NAMALWA (cell line): ENCODE measurements around the gene LARGE1.

Experiments used
- DNase-seq: peaks from one replicate; pipeline ENCODE4 v3.0.0-alpha.2; 2015; ENCODE audit warnings: low spot score

LARGE1 gene

DNA sequence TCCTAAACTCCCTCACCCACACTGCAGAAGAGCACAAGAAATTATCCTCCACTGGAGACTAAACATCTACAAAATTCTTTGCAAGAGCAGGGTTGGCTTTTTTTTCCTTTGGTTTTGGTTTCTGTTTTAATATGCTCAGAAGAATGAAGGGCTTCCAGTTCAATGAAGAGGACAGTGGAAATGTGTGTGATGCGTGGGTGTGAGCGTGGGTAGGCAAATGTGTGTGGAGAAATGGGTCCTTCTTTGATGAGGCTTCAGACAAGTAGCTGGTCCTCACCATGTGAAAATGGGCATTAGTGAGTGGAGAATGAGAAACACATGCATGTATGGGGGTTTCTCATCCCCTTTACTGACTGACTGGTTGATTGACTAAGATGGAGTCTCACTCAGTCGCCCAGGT lies 598.8 kb downstream of the LARGE1 start:
- no peak for DNase-seq

DNA sequence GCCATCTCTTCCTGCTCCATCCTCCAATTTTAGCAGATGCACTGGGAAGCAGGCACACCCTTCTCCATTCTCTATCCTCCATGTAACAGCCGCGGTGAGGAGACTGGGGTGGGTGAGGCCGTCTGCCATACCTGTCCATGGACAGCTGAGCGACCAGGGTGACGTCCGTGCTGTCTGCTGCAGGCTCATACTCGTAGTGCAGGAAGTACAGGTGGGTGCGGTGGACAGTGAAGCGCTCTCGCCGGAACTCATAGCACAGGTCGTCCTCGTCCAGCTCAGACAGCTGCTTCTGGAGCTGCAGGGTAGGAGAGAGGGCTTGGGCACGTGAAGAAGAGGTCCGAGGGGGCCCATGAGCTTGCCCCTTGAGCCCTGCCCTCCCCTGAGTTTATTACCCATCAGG lies 604.3 kb downstream of the LARGE1 start:
- no peak for DNase-seq

DNA sequence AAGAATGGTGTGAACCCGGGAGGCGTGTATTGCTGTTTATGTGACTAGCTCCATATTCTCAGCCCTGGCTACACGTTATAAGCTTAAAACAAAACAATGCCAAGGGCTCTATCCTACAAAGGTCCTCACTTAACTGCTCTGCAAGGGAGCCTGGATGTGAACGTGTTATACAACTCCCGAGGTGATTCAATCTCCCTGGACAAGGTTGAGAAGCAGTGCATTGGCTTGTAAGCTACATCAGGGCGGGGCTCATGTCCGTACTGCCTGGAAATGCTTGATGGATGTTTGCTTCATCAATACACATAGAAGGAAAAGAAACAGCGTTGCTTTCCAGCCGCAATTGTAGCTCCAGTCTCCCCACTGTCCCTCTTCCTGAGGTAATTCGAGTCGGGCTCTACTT lies 605.2 kb downstream of the LARGE1 start:
- no peak for DNase-seq

DNA sequence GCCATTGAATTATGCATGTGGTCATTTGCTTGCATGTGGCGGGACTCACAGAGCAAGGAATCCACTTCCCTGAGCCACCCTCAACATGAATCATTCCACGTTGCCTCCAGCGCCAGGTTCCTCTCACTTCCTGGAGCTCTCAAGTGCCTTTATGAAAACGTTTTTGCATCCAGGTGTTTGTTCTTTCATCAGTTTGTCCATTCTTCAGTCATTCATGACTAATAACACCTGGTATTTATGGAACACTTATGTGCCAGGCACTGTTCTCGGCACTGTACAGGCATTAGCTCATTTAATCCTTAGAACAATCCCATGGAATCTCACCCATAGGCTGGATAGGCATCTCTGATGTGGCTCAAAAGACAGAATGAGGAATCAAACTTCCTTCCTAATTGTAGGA lies 606.0 kb downstream of the LARGE1 start:
- DNase-seq: no peak

DNA sequence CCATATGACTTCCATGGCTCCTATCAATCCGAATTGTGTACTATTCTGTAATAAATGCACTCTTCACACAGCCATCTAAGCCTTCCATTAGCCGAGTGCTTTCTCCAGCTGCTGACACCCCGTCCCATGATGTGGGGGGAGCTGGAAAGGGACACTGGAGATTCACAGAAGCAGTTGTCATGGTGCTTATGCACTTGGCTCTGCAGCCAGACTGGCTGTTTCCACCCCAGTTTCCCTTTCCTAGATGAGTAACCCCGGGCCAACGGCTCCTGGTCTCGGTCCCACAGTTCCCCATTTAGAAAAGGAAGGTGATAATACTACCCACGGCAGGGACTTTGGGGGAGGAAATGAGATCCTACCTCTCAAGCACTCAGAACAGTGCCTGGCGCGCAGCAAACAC lies 617.2 kb downstream of the LARGE1 start:
- DNase-seq: no peak

DNA sequence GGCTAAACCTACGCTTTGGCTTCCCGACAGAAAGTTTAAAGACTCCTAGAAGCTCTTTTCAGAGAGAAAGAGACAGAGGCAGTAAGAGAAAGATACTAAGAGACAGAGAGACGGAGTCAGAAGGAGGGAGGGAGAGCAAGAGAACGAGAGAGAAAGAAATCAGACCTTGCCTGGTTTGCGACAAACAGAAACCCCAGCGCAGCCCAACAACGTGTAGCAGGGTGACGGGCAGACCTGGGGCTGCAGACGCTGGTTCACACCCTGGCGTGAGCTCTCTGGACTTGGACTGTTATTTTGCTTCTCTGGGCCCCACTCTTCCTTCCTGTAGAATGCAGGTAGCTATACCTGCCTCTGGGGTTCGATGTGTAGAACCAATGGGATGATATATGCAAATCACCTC lies 617.7 kb downstream of the LARGE1 start:
- no peak for DNase-seq

DNA sequence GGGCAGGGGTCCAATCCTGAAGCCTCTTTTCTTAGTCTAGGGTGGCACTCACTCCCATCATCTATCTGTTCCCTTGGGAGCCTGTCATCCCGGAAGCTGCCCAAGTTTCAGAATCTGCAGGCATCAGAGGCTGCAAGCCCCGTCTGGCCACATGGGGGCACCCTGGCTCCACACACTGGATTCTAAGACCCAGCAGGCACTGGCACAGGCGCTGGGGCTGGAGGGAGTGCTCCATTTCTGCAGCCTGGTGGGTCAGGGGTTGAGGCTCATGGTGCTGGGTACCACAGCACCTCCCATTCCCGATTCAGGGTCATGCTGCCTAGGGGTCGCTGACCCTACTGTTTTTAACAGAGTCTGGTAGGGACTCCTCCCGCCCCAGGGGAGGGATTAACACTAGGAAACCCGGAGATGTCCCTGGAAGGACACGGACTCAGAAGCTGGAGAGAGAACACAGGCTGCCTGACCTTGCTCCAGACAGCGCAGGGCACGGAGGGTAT lies 618.2 kb downstream of the LARGE1 start:
- peak; percentile 87 for DNase-seq

DNA sequence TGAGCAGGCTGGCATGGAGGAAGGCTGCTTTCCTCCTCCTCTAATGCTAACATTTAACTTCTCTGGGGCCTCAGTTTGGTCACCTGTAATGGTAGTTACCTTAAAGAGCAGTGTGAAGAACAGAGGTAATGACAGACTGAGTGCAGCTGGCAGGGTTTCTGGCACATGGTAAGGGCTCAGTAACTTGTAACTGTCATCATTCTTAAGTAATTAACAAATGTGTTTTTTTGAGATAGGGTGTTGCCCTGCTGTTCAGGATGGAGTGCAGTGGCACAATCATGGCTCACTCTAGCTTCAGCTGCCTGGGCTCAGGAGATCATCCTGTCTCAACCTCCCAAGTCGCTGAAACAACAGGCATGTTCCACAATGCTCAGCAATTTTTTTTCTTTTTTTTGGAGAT lies 620.1 kb downstream of the LARGE1 start:
- DNase-seq: peak; percentile 59

DNA sequence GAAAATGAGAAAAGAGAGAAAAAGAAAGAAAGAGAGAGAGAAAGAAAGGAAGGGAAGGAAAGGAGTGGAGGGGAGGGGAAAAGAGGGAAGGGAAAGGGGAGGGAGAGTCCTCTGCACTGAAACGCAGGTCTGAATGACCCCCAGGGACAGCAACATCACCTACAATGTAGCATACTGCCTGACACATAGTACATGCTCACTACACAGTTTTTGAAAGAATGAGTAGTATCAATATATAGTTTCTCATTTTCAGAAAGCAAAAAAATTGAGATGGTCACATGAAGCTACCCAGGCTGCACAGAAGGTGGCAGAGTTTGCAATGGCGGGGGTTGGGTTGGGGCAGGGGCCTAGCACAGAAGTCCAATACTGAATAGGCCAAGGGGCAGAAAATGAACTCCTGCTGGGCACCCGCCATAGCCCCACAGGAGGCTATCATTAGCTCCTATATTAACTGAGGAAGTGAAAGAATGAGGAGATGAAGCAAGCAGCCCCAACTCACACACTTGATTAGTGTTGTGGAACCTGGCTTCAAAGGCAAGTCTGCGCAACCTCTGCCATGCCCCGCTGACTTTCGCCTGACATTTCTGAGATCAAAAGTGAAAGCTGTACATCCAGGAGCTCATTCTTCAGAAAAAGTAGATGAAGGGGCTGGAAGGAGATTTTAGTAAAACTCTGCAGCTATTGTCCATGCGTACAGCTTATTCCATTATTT lies 620.9 kb downstream of the LARGE1 start:
- DNase-seq: peak; percentile 97

DNA sequence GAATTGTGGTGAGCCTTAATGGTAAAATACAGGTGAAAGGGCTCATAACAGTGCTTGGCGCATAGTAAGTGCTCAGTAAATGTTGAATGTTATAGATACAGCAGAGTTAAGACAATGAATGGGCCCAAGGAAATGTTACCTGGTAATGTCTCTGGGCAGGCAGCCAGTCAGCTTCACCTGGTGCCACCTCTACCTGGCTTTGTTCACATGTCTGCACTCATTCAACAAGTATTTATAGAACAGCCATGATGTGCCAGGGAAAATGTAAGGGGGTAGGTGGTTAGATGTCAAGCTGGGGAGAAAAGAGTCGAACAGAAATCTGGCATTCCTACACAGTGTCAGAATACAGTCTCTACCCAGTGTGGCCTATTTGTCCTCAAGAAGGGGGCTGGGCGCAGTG lies 623.3 kb downstream of the LARGE1 start:
- DNase-seq: no peak

DNA sequence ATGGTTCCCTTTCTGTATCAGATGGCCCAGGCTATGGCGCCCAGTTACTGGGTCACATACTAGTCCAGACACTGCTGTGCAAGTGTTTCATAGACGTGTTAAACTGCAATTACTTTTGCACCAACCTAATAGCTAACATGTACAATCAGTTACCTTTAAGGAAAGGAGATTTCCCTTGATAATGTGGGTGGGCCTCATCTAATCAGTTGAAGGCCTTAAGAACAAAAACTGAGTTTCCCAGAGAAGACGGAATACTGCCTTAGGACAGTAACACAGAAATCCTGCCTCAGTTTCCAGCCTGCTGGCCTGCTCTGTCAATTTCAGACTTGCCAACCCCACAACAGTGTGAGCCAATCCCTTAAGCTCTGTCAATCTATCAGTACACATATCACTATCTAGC lies 632.2 kb downstream of the LARGE1 start:
- DNase-seq: no peak

DNA sequence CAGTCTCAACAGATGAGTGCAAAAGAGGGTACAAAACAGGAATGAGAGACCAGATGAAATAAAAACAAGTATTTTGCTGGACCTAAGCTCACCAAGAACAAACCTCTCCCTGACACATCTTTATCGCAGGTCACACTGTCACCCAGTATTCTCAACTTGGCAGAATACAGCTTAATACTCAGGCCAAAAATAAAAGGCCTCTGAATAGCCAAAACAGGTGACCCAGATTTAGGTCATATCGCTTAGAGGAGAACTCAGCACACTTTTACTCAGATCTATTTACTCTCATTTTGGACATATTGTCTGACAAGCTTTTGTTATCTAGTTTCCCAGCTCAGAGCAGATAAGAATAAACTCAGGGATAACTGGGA lies 645.2 kb downstream of the LARGE1 start:
- no peak for DNase-seq

DNA sequence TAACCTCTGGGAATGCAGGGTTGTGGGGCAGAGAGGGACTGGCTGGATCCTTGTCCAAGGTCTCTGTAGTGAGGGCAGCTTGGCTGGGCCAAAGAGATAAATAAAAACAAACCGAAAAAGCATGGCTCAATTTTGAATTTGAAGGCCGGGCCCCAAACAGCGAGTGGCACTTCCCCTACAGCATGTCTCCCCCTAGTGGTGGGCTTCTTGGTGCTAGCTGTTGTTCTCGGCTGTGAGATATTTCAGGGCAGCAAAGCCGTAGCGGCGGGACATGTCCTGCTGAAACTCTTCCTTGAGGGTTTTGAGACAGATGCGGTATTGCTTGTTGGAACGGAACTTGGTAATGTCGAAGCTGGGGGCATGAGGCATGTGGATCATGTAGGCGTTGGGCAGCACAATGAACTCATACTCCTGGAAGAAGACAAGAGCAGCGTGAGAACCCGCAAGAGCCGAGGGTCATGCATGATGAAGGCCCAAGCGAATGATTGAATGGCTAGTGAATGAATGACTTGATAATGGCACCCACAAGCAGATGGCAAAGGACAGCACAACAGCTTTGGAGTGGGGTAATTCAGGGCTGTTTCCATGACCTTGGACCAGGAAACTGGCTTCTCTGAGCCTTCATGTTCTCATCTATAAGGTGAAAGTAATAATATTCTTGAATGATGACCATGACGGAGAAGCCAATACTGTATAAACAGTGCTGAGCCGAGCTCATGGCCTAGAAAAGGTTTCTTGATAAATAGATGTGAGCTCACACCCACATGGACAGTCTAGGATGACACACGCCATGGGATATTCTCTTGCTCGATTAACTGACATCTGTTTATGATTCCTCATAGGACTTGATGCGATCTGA lies 645.8 kb downstream of the LARGE1 start:
- peak; percentile 78 for DNase-seq

DNA sequence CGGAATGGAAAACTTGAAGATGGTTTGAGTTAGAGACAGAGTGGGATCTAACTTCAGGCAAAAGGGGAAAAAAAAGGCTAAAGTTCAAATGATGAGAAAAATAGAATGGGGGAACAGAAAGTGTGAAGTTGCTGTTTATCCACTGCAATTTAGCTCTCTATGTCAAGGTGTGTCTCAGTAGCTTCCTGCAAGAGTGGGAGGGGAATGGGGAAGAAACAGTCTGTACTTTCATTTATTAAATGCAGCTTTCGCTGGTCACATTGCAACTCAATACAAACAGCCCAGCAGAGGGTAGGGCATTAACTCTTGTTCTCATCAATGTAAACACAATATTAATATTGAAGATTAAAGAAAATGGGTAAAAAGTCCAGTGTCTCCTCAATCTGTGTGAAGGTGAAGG lies 647.4 kb downstream of the LARGE1 start:
- DNase-seq: no peak

DNA sequence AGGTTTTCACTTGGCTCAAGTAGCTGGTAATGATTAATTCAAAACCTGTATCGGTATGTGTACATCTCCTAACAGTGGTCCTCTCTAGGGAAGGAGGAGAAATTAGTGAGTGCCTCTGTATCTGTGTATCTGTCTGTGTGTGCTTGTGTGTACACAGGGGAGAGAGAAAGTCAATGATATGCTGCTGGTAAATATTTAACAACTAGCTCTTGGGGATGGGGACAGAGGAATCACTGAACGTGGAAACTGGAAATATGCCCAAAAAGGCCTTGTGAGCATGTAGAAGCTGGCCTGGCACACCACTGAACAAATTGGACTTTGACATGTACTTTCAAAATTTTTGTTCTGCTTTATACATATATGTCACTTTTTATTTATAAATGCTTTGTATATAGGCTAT lies 648.1 kb downstream of the LARGE1 start:
- peak; percentile 28 for DNase-seq

DNA sequence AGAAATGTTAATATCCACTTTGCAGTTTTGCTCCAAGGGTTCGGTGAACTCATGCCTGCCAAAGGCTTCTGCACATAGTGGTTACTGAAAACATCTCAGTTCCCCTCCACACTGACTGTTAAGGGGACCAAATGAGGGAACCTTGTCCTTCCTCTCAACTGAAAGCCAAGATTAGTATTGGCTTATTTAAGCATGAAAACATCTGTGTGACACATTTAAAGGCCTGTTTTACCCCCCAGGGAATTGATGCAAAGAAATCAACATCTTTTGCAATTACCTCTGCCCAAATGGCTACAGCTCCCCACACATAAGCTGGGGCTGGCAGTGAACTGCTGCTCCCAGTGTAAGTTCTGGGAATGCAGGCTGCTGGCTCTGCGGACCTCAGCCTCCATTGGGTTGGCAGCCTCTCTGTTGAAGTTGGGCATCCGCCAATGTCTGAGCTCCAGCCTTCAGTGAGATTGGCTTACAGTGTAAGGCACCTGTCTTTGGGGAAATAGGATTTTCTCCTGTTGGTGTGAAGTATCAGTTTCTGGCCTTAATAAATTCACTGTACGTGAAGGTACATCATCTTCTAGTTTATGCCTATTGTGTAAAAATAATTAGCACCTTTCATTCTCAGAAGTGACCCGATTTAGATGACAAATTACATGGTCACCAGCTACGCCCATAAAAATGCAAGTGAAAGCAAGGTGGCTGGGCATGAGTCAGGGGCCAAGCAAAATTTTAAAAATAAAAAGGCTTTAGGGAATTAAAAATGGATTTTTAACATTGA lies 648.7 kb downstream of the LARGE1 start:
- peak; percentile 94 for DNase-seq

DNA sequence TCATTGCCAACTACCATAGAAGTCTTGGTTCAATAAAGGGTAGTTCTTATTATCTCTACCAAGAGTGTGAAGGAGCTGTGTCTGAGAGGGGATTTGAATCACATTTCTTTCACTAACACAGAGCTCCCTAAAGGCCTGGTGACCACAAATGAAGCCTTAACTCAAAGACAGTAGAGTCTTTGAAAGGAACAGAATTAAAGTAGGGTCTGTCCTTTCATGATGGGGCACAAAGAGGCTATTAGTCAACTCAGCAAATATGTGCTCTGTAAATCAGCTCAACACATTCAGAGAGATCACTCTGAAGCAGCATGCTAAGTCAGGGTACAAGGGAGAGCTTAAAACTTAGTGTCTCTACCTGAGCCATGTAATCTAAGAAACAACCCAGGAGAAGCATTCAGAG lies 649.7 kb downstream of the LARGE1 start:
- peak; percentile 36 for DNase-seq

DNA sequence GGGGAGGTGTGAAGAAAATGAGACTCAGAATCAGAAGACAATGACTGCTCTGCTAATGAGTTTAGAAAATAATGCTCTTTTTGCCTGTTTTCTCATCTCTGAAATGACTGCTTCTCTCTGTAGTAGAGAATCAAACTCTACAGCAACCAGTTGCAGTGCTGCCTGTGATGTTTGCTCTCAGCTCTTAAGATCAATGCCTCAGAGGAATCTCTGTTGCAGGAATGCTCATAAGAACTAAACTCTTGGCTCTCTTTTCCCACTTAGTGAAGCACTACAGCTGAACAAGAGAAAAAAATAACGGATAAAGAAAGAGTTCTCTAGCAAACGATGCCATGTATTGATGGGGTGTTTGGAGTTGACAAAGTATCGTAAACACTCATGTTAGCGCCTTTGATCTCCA lies 658.6 kb downstream of the LARGE1 start:
- DNase-seq: no peak

DNA sequence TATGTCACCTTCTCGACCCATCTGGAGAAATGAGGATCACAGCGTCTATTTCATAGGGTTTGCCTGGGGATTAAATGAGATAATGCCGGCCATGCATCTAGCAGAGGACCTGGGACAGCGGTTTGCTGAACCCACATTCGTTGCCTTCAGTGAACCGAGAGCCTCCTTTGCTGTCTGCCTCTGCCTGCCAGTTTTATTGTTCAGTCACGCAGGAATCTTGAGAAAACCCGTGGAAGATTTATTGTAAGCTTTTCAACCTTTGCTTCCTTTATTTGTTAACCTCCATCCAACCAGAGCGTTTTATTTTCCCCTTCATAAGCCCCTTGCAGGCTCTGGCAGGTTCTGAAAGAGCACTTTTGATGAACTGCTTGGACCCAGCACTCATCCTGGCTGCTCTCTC lies 659.8 kb downstream of the LARGE1 start:
- no peak for DNase-seq

DNA sequence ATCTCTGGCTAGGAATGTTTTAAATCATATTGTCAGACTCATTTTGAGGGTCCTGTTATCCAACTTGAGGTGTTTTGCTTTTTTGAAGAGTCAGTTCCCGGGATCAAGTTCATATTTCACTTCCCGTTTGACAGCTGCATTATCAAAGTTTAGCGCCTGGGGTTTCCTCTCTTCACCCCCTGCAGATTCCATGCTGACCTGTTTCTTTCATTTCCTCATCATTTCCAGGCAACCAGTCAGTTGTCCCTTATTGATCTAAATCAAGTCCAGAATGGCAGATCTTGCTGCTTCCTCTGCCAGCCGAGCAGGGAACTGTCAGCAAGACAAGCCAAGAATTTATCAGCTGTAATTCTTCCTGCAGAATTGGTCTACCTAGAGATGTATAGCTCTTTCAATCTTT lies 664.5 kb downstream of the LARGE1 start:
- peak; percentile 30 for DNase-seq

DNA sequence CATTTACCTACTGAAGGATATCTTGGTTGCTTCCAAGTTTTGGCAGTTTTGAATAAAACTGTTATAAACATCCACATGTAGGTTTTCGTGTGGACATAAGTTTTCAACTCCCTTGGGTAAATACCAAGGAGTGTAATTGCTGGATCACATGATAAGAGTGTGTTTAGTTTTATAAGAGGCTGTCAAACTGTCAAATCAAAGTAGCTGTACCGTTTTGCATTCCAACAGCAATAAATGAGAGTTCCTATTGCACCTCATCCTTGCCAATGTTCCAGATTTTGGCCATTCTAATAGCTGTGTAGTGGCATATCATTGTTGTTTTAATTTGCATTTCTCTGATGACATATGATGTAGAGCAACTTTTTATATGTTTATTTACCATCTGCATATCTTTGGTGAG lies 671.3 kb downstream of the LARGE1 start:
- no peak for DNase-seq

DNA sequence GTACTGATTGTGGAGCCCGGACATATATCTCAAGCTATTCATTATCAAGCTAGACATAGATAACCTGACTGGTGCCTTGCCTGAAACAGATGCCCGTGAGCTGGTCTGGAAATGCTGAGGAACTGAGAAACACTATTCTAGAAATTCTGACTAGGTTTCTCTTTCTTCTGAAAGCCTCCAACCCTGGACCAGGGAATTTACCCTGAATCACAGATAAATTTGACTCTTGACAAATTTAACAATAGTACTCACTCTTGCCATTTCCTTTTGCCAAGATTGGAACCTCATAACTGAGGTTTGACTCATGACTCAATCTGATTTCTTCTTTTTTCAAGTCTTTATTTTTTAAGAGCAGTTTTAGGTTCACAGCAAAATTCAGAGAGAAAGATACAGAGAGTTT lies 672.5 kb downstream of the LARGE1 start:
- DNase-seq: no peak

DNA sequence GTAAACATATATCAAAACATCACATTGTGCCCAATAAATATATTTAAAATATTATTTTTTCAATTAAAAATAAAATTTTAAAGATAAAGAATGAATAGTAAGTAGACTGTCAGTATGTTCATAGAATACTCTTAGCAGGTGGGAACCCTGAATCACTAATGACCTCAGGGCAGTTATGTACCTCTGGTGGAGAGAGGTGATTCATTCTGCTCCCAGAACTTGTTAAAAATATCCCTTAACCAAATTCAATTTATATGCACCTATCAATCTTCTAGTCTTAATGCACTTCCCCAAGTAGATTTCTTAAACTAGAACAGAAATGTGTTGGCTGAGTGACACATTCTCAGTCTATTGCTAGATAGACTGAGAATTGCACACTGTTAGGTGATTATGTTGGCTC lies 678.2 kb downstream of the LARGE1 start:
- DNase-seq: no peak
